ENCODE measurements around the gene MORN1. TPM values are rescaled to one million over a fixed set of nuclear protein-coding genes. Genes with fewer than 3 reads are reported as not detected.

The MORN1 gene
- total and polyA plus RNA-seq, 2 experiments from 2014 or later, result 4.5 to 9.4 TPM

- peak; percentile 90 for DNase-seq (ENCODE audit: low spot score)
- WGBS (ENCODE audit: low lambda C conversion rate, missing lambda C conversion rate), result 65% methylated on average over 28 of the region's 28 CpGs
- no peaks in the 10 kb centered on the region for H3K79me2 ChIP-seq
- no peaks in the 10 kb centered on the region for H4K20me1 ChIP-seq (ENCODE audit: insufficient read depth, poor library complexity, severe bottlenecking)
- H3K9me2 ChIP-seq (replicated peaks; ENCODE audit: insufficient read depth), result no peaks in the 10 kb centered on the region
- H3K4me3 ChIP-seq, result no peak overlapping the region
- no peaks in the 10 kb centered on the region for H3K4me1 ChIP-seq (ENCODE audit: insufficient read depth)
- TF ChIP-seq EZH2phosphoT487 (IDR thresholded peaks at IDR 0.05; ENCODE audit: low read depth, severe bottlenecking, unreplicated experiment), result no peak
- TF ChIP-seq, protein P1, sequence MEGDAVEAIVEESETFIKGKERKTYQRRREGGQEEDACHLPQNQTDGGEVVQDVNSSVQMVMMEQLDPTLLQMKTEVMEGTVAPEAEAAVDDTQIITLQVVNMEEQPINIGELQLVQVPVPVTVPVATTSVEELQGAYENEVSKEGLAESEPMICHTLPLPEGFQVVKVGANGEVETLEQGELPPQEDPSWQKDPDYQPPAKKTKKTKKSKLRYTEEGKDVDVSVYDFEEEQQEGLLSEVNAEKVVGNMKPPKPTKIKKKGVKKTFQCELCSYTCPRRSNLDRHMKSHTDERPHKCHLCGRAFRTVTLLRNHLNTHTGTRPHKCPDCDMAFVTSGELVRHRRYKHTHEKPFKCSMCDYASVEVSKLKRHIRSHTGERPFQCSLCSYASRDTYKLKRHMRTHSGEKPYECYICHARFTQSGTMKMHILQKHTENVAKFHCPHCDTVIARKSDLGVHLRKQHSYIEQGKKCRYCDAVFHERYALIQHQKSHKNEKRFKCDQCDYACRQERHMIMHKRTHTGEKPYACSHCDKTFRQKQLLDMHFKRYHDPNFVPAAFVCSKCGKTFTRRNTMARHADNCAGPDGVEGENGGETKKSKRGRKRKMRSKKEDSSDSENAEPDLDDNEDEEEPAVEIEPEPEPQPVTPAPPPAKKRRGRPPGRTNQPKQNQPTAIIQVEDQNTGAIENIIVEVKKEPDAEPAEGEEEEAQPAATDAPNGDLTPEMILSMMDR (IDR thresholded peaks at IDR 0.05; ENCODE audit: poor library complexity), result peak; percentile 94
- no peak overlapping the region for H3K27ac ChIP-seq
- H2AFZ ChIP-seq, result no peak overlapping the region
- no peak overlapping the region for H3K4me2 ChIP-seq
- no peaks in the 10 kb centered on the region for H3K27me3 ChIP-seq
- no peaks in the 10 kb centered on the region for H3K36me3 ChIP-seq (replicated peaks; ENCODE audit: insufficient read depth, low read depth)
- no peaks in the 10 kb centered on the region for H3K9me3 ChIP-seq (ENCODE audit: low read depth)
These were observed 9.4 kb downstream of the MORN1 start for GRCh38 chr1:2381741-2382620.

DNA sequence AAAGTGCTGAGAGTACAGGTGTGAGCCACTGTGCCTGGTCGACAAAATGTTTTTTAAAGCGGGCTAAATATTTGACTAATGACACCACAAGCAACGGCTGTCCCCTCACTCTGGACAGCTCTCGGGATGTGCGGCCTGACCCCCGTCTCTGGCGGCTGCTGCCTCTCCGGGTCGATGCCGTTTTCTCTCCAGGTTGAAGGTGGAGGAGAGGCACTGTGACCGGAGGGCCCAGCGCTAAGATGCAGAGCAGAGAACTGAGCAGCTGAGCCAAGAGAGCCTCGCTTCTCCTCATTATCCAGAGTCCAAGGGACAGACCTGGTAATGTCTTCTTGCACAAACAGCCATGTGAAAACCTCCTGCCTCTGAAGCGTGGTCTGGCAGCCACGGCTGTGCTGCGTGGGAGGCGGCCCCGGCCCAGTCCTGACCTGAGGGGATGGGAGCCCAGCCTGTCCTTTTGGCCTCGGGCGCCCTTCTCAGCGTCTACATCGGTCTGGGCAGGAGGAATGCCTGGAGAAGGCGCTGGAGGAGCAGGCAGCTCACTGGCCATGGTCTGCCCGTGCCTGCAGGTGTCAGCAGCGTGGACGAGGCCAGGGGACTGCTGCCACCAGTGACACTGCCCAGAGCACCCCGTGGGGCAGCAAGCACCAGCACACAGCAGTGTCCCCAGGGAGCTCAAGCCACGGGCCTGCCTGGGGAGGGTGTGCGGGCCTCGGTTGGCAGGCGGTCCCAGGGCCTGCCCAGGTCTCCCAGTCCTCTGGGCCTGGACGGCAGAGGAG, 10.3 kb downstream of the MORN1 start:
- Histone ChIP-seq H3K4me1 (ENCODE audit: insufficient read depth) (no peaks in the 10 kb centered on the region), H3K9me3 (ENCODE audit: low read depth) (no peaks in the 10 kb centered on the region), H3K4me2 (no peak overlapping the region), H3K27me3 (no peaks in the 10 kb centered on the region), H2AFZ (no peak overlapping the region), H3K79me2 (no peaks in the 10 kb centered on the region), H3K27ac (no peak overlapping the region), H4K20me1 (ENCODE audit: insufficient read depth, poor library complexity, severe bottlenecking) (no peaks in the 10 kb centered on the region), H3K9me2 (replicated peaks; ENCODE audit: insufficient read depth) (no peaks in the 10 kb centered on the region), H3K4me3 (no peak overlapping the region), H3K36me3 (replicated peaks; ENCODE audit: insufficient read depth, low read depth) (no peaks in the 10 kb centered on the region)
- DNase-seq (ENCODE audit: low spot score), result no peak
- TF ChIP-seq, protein P1 (IDR thresholded peaks at IDR 0.05; ENCODE audit: poor library complexity), result no peak
- TF ChIP-seq EZH2phosphoT487 (IDR thresholded peaks at IDR 0.05; ENCODE audit: low read depth, severe bottlenecking, unreplicated experiment), result no peak
- TF ChIP-seq EZH2 (IDR thresholded peaks at IDR 0.05; ENCODE audit: borderline replicate concordance), result no peak
- WGBS (ENCODE audit: low lambda C conversion rate, missing lambda C conversion rate), result 92% methylated on average over 32 of the region's 32 CpGs

GRCh38 chr1:2379733-2380404, 11.5 kb downstream of the MORN1 start:
- no peak for DNase-seq (ENCODE audit: low spot score)
- Histone ChIP-seq H3K9me3 (ENCODE audit: low read depth) (no peaks in the 10 kb centered on the region), H3K9me2 (replicated peaks; ENCODE audit: insufficient read depth) (no peaks in the 10 kb centered on the region), H3K79me2 (no peaks in the 10 kb centered on the region), H4K20me1 (ENCODE audit: insufficient read depth, poor library complexity, severe bottlenecking) (no peaks in the 10 kb centered on the region), H3K27ac (no peak overlapping the region), H3K4me2 (no peak overlapping the region), H2AFZ (no peak overlapping the region), H3K4me3 (no peak overlapping the region), H3K36me3 (replicated peaks; ENCODE audit: insufficient read depth, low read depth) (no peaks in the 10 kb centered on the region), H3K27me3 (no peaks in the 10 kb centered on the region), H3K4me1 (ENCODE audit: insufficient read depth) (no peaks in the 10 kb centered on the region)
- WGBS (ENCODE audit: low lambda C conversion rate, missing lambda C conversion rate), result 94% methylated on average over 22 of the region's 23 CpGs
- TF ChIP-seq, protein P1 (IDR thresholded peaks at IDR 0.05; ENCODE audit: poor library complexity), result no peak
- TF ChIP-seq EZH2phosphoT487 (IDR thresholded peaks at IDR 0.05; ENCODE audit: low read depth, severe bottlenecking, unreplicated experiment) (no peak), EZH2 (IDR thresholded peaks at IDR 0.05; ENCODE audit: borderline replicate concordance) (no peak)

All from hepatocyte (in vitro differentiated cells).